Astrocyte (in vitro differentiated cells and primary cell): Measurements from ENCODE around the gene MYZAP. TPM values are rescaled to one million over a fixed set of nuclear protein-coding genes. Genes with fewer than 3 reads are reported as not detected.
A peak's percentile ranks its signal among the peaks of the same experiment; 100 is the strongest.

Experiments
- DNase-seq: peaks from one replicate; pipeline ENCODE4 v3.0.0-alpha.2; 2010; ENCODE audit warnings: low read depth
- FAIRE-seq: peaks from 2 replicates; lab custom pipeline; 2011; peaks lifted over from hg19 to GRCh38; lab: Jason Lieb, UNC
- H2AFZ ChIP-seq: 2 replicates; pipeline ENCODE4 v1.6.0; 2012; ENCODE audit warnings: low read depth, low read length, inconsistent platforms
- H3K27ac ChIP-seq: 2 replicates; pipeline ENCODE4 v1.5.1; 2011; ENCODE audit warnings: low read depth, low read length, inconsistent platforms
- H3K27me3 ChIP-seq: 2 replicates; pipeline ENCODE4 v1.6.0; 2011; ENCODE audit warnings: low read length, inconsistent platforms; ENCODE audit not compliant: insufficient read depth
- H3K36me3 ChIP-seq: 2 replicates; pipeline ENCODE4 v1.5.1; 2011; ENCODE audit warnings: low read length, inconsistent platforms; ENCODE audit not compliant: insufficient read depth
- H3K4me1 ChIP-seq: 2 replicates; pipeline ENCODE4 v1.5.1; 2011; ENCODE audit warnings: low read length, inconsistent platforms; ENCODE audit not compliant: insufficient read depth
- H3K4me2 ChIP-seq: 2 replicates; pipeline ENCODE4 v1.6.0; 2012; ENCODE audit warnings: low read length, inconsistent platforms
- H3K4me3 ChIP-seq: 2 replicates; pipeline ENCODE4 v1.5.1; 2011; ENCODE audit warnings: low read depth, mild to moderate bottlenecking, low read length, inconsistent platforms; ENCODE audit not compliant: insufficient read depth
- H3K79me2 ChIP-seq: 2 replicates; pipeline ENCODE4 v1.6.0; 2012; ENCODE audit warnings: mild to moderate bottlenecking, low read length, inconsistent platforms; ENCODE audit not compliant: insufficient read depth
- H3K9ac ChIP-seq: 2 replicates; pipeline ENCODE4 v1.6.0; 2012; ENCODE audit warnings: mild to moderate bottlenecking, low read length, inconsistent platforms
- H3K9me3 ChIP-seq: 2 replicates; pipeline ENCODE4 v1.5.1; 2012; ENCODE audit warnings: low read depth, mild to moderate bottlenecking, low read length, inconsistent platforms; ENCODE audit not compliant: insufficient read depth
- H4K20me1 ChIP-seq: 2 replicates; pipeline ENCODE4 v1.6.0; 2012; ENCODE audit warnings: low read length, inconsistent platforms; ENCODE audit not compliant: insufficient read depth
- H3K27ac Mint-ChIP-seq: one replicate; pipeline ENCODE4 v1.8.0; 2021; ENCODE audit warnings: mild to moderate bottlenecking, mixed read lengths; ENCODE audit not compliant: unreplicated experiment
- H3K27me3 Mint-ChIP-seq: one replicate; pipeline ENCODE4 v1.8.0; 2021; ENCODE audit warnings: low read depth, mixed read lengths; ENCODE audit not compliant: unreplicated experiment
- H3K36me3 Mint-ChIP-seq: one replicate; pipeline ENCODE4 v1.8.0; 2021; ENCODE audit warnings: low read depth, mixed read lengths; ENCODE audit not compliant: unreplicated experiment
- H3K4me1 Mint-ChIP-seq: one replicate; pipeline ENCODE4 v1.8.0; 2021; ENCODE audit warnings: low read depth, mixed read lengths; ENCODE audit not compliant: unreplicated experiment
- H3K4me3 Mint-ChIP-seq: one replicate; pipeline ENCODE4 v1.8.0; 2021; ENCODE audit warnings: mild to moderate bottlenecking, moderate library complexity, mixed read lengths; ENCODE audit not compliant: unreplicated experiment
- H3K9me3 Mint-ChIP-seq: one replicate; pipeline ENCODE4 v1.8.0; 2021; ENCODE audit warnings: mild to moderate bottlenecking, mixed read lengths; ENCODE audit not compliant: unreplicated experiment
- CTCF ChIP-seq: IDR thresholded peaks from 2 replicates; pipeline ENCODE4 v1.5.1; 2011; ENCODE audit warnings: low read depth, mild to moderate bottlenecking, inconsistent platforms, low read length, moderate library complexity; ENCODE audit not compliant: insufficient read depth
- EZH2 ChIP-seq: IDR thresholded peaks from 2 replicates; pipeline ENCODE4 v1.6.1; 2012; ENCODE audit warnings: mild to moderate bottlenecking, low read length, inconsistent platforms; ENCODE audit not compliant: insufficient read depth
- total RNA-seq: library from RNA; stranded (reverse); gene quantifications from 2 replicates; pipeline ENCODE4 v1.2.1, GENCODE V29; 2021

The MYZAP gene
- total RNA-seq, 1 donor from 2014 or later = 0.41 TPM

- peak overlapping the region; percentile 73 for H3K27ac ChIP-seq
- H3K27me3 ChIP-seq = no peaks in the 10 kb centered on the region
- peak overlapping the region; percentile 50 for H2AFZ ChIP-seq
- FAIRE-seq = no peak
- Mint-ChIP-seq H3K27me3 (peaks cover 2% of the 10 kb centered on the region), H3K4me3 (peak overlapping the region; percentile 56), H3K9me3 (no peaks in the 10 kb centered on the region), H3K4me1 (peaks cover 51% of the 10 kb centered on the region), H3K36me3 (peaks cover 6% of the 10 kb centered on the region), H3K27ac (peak overlapping the region; percentile 93)
- peak overlapping the region; percentile 50 for H3K9ac ChIP-seq
- H4K20me1 ChIP-seq = no peaks in the 10 kb centered on the region
- no peaks in the 10 kb centered on the region for H3K79me2 ChIP-seq
- no peaks in the 10 kb centered on the region for H3K9me3 ChIP-seq
- H3K36me3 ChIP-seq = no peaks in the 10 kb centered on the region
- H3K4me1 ChIP-seq = peaks cover 33% of the 10 kb centered on the region
- no peak for TF ChIP-seq CTCF
- no peak for TF ChIP-seq EZH2
- DNase-seq = peak; percentile 82
- H3K4me3 ChIP-seq = peak overlapping the region; percentile 22
- H3K4me2 ChIP-seq = peak overlapping the region; percentile 78
These were observed 39.7 kb upstream of the MYZAP start for GRCh38 chr15:57551715-57552677.

GRCh38 chr15:57552678-57553334, 38.9 kb upstream of the MYZAP start:
- Mint-ChIP-seq H3K4me1 (peaks cover 51% of the 10 kb centered on the region), H3K4me3 (no peak overlapping the region), H3K36me3 (peaks cover 6% of the 10 kb centered on the region), H3K27ac (peak overlapping the region; percentile 93), H3K9me3 (peaks cover 2% of the 10 kb centered on the region), H3K27me3 (peaks cover 1% of the 10 kb centered on the region)
- Histone ChIP-seq H3K27ac (no peak overlapping the region), H3K4me2 (no peak overlapping the region), H3K4me3 (no peak overlapping the region), H3K9ac (no peak overlapping the region), H3K79me2 (no peaks in the 10 kb centered on the region), H3K27me3 (no peaks in the 10 kb centered on the region), H3K9me3 (no peaks in the 10 kb centered on the region), H4K20me1 (no peaks in the 10 kb centered on the region), H2AFZ (no peak overlapping the region), H3K36me3 (no peaks in the 10 kb centered on the region), H3K4me1 (peaks cover 33% of the 10 kb centered on the region)
- no peak for DNase-seq
- FAIRE-seq = no peak
- TF ChIP-seq CTCF = no peak
- TF ChIP-seq EZH2 = no peak
